ENCODE data around the gene MAGEA8.

DNA sequence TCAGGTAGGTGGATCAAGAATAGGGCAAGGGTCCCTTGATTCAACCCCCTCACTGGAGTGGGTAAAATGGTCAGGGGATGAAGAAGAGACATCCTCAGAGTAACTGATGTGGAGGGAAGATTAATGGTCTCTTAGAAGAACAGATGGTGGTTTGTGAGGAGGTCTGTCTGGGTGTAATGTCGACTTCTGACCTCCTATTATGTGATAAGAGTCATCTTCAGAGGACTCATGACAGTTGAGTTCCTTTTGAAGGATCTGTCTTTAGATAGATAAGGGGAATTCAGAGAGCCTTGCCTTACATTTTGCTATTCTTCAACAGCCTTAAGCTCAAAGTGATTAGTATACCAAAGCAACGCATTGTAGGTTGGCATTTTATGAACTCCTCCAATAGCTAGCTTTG, 27.1 kb upstream of the MAGEA8 start:
- TF ChIP-seq, protein P1, sequence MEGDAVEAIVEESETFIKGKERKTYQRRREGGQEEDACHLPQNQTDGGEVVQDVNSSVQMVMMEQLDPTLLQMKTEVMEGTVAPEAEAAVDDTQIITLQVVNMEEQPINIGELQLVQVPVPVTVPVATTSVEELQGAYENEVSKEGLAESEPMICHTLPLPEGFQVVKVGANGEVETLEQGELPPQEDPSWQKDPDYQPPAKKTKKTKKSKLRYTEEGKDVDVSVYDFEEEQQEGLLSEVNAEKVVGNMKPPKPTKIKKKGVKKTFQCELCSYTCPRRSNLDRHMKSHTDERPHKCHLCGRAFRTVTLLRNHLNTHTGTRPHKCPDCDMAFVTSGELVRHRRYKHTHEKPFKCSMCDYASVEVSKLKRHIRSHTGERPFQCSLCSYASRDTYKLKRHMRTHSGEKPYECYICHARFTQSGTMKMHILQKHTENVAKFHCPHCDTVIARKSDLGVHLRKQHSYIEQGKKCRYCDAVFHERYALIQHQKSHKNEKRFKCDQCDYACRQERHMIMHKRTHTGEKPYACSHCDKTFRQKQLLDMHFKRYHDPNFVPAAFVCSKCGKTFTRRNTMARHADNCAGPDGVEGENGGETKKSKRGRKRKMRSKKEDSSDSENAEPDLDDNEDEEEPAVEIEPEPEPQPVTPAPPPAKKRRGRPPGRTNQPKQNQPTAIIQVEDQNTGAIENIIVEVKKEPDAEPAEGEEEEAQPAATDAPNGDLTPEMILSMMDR (IDR thresholded peaks at IDR 0.05), result no peak
- no peak for TF ChIP-seq POLR2A (IDR thresholded peaks at IDR 0.05)
